EH (cell line): Measurements from ENCODE around the gene DYSF.
A peak's percentile ranks its signal among the peaks of the same experiment; 100 is the strongest.

ENCODE experiments used
- DNase-seq: peaks from one replicate; pipeline ENCODE4 v3.0.0-alpha.2; 2015; ENCODE audit warnings: low read depth

DYSF gene

GRCh38 chr2:71530641-71531332 is 77.4 kb downstream of the DYSF start:
- peak; percentile 45 for DNase-seq

GRCh38 chr2:71531522-71532047 is 78.2 kb downstream of the DYSF start:
- peak; percentile 46 for DNase-seq

GRCh38 chr2:71532327-71532726 is 79.0 kb downstream of the DYSF start:
- DNase-seq = no peak

DNA sequence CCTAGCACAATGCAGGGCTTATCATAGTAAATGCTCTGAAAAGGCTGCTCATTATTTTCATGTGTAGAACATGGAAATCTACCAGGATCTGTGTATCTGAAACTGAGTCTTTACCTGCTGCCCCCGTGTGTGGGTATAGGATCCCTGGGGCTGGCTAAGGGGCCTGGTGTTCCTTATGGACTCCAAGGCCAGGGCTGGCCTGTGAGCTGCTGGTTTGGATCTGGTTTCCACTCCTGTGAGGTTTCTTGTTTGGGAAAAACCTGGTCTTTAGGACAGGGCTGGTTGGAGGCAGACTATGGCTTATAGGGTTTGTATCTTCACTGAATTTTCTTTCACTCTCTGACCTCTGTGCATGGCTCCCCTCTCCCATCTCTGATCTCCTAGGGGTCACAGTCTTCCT is 80.8 kb downstream of the DYSF start:
- no peak for DNase-seq

DNA sequence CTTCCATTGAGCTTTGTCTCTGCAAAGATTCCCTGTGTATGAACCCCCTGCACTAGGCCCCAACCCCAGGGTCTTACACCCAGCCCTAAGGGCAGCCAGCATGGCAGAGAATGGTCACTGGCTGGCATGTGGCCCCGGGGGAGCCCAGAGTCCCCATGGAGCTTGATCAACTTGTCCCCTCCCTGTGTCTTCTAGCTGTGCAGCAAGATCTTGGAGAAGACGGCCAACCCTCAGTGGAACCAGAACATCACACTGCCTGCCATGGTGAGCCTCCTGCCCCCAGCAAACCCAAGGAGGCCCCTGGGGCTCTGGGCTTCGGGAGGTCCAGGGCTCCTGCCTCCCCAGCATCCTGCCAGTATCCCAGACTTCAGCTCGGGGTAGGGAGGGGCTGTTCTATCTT is 81.5 kb downstream of the DYSF start:
- DNase-seq = no peak

- DNase-seq = no peak
These were observed 82.2 kb downstream of the DYSF start for GRCh38 chr2:71535526-71535925.

DNA sequence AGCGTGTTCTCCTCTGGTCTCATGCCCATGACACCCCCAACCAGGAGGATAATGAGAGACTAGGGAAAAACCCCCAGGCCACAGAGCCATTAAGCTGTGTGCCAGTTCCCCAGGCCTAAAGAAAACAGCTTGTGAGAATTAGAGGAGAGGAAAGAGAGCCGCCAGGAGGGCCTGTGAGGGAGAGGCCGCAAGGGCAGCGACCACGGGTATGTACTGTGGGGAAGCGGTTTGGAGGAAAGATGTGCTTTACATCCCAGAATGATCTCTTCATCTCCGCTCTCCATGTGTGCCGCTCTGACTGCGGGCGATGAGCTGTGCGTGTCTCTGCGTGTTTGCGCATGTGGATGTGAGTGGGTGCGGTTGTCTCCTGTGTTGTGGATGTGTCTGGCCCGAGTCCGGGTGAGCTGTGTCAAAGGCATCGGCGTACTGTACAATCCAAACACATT is 82.9 kb downstream of the DYSF start:
- DNase-seq = peak; percentile 87

GRCh38 chr2:71538241-71538640 is 84.9 kb downstream of the DYSF start:
- DNase-seq = no peak

GRCh38 chr2:71538656-71539265 is 85.4 kb downstream of the DYSF start:
- DNase-seq = no peak

GRCh38 chr2:71540818-71541217 is 87.5 kb downstream of the DYSF start:
- no peak for DNase-seq

GRCh38 chr2:71544919-71545571 is 91.7 kb downstream of the DYSF start:
- DNase-seq = no peak

DNA sequence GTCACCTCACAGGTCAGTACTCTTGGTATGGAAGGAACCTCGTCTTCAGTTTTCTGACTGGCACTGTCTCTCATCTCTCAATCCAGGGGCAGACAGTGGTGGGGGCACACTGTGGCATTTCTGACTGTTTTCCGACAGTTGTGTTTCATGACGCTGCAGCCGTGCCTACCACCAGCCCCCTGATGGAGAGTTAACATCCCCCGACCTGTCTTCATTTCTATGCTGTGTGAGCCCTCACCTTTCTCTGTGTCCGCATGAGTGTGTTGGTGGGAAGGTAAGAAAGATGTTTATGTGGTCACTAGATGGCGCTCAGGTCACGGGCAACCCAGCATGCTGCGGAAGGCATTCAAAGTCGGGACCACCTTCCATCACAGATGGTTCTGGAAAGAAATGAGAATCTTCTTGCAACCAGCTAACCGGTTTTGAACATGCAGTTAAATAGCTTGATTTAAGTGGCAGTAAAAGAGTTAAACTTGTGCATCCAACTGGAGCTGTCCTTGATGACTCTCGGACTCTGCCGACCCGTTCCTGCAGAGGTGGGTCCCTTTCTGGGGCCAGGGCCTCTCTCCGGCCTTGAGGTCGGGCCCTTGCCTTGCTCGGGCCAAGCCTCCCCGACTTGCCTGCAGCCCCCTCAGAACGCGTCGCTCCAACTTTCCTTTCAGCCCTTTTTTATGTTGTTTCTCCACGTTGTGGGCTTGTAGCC is 92.4 kb downstream of the DYSF start:
- DNase-seq = peak; percentile 68

DNA sequence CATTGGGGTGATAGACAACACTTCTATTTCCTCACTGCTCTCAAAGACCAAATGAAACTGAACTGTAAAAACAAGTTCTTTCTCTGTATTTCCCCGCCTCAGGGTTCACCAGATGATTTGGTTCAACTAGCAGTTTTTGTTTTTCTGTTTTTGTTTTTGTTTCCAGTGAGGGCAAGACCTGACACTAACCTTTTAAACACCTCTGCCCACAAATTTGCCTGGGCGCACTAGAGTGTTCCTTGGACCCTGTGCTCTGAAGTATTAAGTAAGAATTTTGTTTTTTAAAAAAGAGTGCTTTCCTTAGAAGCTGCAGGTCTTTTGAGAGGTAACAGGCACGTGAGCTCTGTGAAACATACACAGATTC is 92.9 kb downstream of the DYSF start:
- no peak for DNase-seq

DNA sequence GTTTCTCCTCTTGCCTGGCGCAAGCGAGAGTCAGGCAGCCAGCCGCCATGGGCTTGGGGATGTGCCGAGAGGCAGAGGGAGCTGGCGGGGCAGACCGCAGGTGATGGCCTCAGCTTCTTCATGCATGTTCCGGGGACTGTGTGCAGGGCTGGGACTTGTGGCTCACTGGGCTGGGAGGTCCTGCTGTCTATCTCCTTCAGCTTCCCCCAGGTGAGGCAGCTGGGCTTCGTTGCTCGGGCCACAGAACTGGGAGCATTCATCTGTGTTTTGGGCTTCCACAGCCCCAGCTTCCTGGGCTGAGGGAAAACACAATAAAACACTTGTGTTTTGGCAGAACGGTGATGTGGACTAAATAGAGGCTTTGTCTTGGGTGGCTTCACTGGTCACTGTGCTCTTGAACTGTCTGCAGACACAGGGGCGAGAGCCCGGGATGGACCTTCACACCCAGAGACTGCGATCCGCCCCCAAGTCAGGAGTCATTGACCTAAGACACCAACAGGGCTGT is 93.5 kb downstream of the DYSF start:
- DNase-seq = no peak

DNA sequence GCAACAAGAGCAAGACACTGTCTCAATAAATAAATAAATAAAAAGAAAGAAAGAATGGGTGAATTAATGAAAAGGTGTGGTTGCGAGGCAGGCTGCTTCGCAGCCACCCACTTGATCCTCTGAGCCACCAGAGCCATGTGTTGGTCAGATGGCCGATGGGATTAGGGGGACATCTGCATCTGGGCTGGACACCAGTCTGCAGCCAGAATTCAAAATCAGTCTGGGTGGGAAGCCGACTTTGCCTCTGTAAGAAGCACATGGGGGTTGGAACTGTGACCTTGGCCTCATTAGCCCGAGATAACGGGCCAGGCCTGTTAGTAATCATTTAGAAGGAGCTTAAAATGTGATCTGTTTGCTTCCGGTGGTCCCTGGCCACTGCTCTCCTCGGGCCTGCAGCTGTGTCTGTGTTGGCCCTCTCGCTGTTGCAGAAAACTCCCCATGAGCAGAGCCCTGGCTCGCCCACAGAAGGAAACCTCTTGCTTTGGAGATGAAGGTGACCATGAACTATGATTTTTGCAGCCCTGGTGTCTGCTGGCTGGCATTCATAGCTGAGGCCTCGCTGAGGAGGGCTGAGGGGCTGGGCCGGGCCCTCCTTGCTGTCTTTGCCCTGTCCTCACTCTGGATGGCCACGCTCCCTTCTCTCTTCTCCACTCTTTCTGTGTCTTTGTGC is 94.4 kb downstream of the DYSF start:
- no peak for DNase-seq

- peak; percentile 65 for DNase-seq
These were observed 95.5 kb downstream of the DYSF start for GRCh38 chr2:71548646-71549425.

DNA sequence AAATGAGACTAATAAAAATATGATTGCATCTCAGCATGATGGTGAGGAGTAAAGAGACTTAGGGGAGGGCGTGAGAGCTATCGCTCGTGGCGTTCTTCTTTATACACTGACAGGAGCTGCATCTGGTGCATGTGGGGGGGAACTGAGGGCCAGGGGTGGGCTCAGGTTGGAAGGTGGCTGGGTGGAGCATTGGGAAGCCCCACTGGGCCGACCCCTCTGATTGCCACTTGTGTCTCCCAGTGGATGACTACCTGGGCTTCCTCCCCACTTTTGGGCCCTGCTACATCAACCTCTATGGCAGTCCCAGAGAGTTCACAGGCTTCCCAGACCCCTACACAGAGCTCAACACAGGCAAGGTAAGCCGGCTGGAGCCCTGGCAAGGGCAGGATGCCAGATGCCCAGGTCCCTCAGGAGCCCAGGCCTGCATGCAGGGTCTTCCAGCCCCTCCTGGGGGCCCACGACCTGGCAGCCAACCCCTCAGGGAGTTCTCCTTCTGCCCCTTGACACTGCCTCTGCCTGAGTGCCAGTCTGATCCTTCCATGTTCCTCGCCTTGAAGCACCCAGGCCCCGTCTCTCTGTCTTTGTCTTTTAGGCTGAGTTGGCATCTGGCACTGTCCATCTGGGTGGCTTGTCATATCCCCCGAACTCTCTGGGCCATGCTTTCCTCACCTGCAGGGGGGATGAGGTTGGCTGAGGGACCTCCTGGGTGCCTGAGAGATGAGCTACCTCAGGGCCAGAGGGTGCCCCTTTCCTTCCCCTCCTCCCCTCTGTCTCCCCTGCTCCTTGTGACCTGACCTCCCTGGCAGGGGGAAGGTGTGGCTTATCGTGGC is 97.7 kb downstream of the DYSF start:
- no peak for DNase-seq

DNA sequence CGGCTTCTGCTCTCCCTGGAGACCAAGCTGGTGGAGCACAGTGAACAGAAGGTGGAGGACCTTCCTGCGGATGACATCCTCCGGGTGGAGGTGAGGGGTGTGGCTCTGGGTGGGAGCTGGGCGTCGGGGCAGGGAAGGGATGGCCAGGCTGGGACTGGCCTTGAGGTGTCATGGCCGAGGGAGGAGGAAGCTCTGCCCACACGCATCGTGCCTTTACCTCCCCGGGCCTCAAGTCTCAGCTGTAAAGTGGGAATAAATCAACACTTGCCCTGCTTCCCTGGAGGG is 98.2 kb downstream of the DYSF start:
- DNase-seq = no peak

- no peak for DNase-seq
These were observed 99.0 kb downstream of the DYSF start for GRCh38 chr2:71552356-71552755.

DNA sequence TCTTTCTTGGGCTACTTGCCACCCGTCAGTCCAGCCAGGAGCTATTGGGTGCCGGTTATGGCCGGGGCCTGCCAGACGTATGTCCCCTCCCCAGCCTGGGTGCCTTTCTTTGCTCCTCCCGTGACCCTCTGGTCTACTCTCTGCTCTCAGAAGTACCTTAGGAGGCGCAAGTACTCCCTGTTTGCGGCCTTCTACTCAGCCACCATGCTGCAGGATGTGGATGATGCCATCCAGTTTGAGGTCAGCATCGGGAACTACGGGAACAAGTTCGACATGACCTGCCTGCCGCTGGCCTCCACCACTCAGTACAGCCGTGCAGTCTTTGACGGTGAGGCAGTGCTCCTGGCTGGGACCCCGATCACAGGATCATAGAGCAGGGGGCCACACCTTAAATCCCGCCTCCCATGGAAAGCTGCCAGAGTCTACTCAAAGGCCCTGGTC is 99.5 kb downstream of the DYSF start:
- DNase-seq = no peak
